GM12878 (cell line): Measurements from ENCODE around the gene SHROOM3.

ENCODE experiments used
- GABPA ChIP-seq: IDR thresholded peaks from 2 replicates; pipeline ENCODE4 v1.6.1; 2014; ENCODE audit warnings: antibody characterized with exemption, low read depth, mild to moderate bottlenecking, inconsistent platforms
- POLR2A ChIP-seq: IDR thresholded peaks from 2 replicates; pipeline ENCODE4 v1.6.1; 2011; ENCODE audit warnings: low read depth, mild to moderate bottlenecking, low read length

DNA sequence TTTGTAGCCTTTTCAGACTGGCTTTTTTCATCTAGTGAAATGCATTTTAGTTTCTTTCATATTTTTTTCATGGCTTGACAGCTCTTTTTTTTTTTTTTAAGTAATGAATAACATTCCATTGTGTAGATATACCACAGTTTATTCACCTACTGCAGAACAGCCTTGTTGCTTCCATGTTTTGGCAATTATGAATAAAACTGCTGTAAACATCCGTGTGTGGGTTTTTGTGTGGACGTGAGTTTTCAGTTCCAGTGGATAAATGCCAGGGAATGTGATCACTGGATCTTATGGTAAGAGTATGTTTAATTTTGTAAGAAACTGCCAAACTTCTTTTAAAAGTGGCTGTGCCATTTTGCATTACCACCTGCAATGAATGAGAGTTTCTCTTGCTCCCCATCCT, 302.2 kb downstream of the SHROOM3 start:
- TF ChIP-seq GABPA, result no peak
- TF ChIP-seq POLR2A, result no peak
